Parathyroid adenoma (tissue), 2 donors: ENCODE data around the gene RAB4B.
A peak's percentile ranks its signal among the peaks of the same experiment; 100 is the strongest.
"Not testable (repeated sequence)": the region's sequence is repeated elsewhere in the genome, so short reads cannot be mapped to it uniquely, and the experiment has no call there.

Experiments
- H2AFZ ChIP-seq: fragments of 300-600 bp; sonication (generic); one replicate; pipeline ENCODE4 v1.7.0; 2017; ENCODE audit warnings: antibody characterized with exemption, mild to moderate bottlenecking
- H3K27ac ChIP-seq: fragments of 300-600 bp; sonication (generic); one replicate; pipeline ENCODE4 v1.7.0; 2017
- H3K27me3 ChIP-seq: fragments of 300-600 bp; sonication (generic); one replicate; pipeline ENCODE4 v1.7.0; 2017; ENCODE audit warnings: low read length; ENCODE audit not compliant: control insufficient read depth, insufficient read depth
- H3K36me3 ChIP-seq: fragments of 300-600 bp; sonication (generic); one replicate; pipeline ENCODE4 v1.7.0; 2017; ENCODE audit warnings: low read length; ENCODE audit not compliant: control insufficient read depth, insufficient read depth
- H3K4me1 ChIP-seq: fragments of 300-600 bp; sonication (generic); one replicate; pipeline ENCODE4 v1.7.0; 2017; ENCODE audit warnings: control low read depth
- H3K4me2 ChIP-seq: fragments of 300-600 bp; sonication (generic); one replicate; pipeline ENCODE4 v1.7.0; 2017; ENCODE audit warnings: low read length
- H3K4me3 ChIP-seq: fragments of 300-600 bp; sonication (generic); one replicate; pipeline ENCODE4 v1.7.0; 2017; ENCODE audit warnings: low read depth, low read length
- H3K79me2 ChIP-seq: fragments of 300-600 bp; sonication (generic); one replicate; pipeline ENCODE4 v1.7.0; 2017; ENCODE audit warnings: control low read depth
- H3K9ac ChIP-seq: fragments of 300-600 bp; sonication (generic); one replicate; pipeline ENCODE4 v1.7.0; 2017; ENCODE audit warnings: mild to moderate bottlenecking
- H3K9me3 ChIP-seq: fragments of 300-600 bp; sonication (generic); one replicate; pipeline ENCODE4 v1.7.0; 2017; ENCODE audit warnings: low read length; ENCODE audit not compliant: control insufficient read depth
- TF ChIP-seq, protein P1 (sequence below): fragments of 300-600 bp; sonication (generic); IDR thresholded peaks from one replicate; pipeline ENCODE4 v1.7.0; 2017; ENCODE audit warnings: antibody characterized with exemption, mild to moderate bottlenecking
- donor health status: primary hyperparathyroidism.

RAB4B gene

GRCh38 chr19:40809358-40810086, 31.5 kb downstream of the RAB4B start:
- no peak overlapping the region for H3K27ac ChIP-seq
- H3K9ac ChIP-seq = no peak overlapping the region
- H2AFZ ChIP-seq = no peak overlapping the region
- no peaks in the 10 kb centered on the region for H3K9me3 ChIP-seq
- peaks cover 18% of the 10 kb centered on the region for H3K4me1 ChIP-seq
- H3K79me2 ChIP-seq = no peaks in the 10 kb centered on the region
- no peak overlapping the region for H3K4me3 ChIP-seq
- TF ChIP-seq, protein P1, sequence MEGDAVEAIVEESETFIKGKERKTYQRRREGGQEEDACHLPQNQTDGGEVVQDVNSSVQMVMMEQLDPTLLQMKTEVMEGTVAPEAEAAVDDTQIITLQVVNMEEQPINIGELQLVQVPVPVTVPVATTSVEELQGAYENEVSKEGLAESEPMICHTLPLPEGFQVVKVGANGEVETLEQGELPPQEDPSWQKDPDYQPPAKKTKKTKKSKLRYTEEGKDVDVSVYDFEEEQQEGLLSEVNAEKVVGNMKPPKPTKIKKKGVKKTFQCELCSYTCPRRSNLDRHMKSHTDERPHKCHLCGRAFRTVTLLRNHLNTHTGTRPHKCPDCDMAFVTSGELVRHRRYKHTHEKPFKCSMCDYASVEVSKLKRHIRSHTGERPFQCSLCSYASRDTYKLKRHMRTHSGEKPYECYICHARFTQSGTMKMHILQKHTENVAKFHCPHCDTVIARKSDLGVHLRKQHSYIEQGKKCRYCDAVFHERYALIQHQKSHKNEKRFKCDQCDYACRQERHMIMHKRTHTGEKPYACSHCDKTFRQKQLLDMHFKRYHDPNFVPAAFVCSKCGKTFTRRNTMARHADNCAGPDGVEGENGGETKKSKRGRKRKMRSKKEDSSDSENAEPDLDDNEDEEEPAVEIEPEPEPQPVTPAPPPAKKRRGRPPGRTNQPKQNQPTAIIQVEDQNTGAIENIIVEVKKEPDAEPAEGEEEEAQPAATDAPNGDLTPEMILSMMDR = no peak
- H3K36me3 ChIP-seq = no peaks in the 10 kb centered on the region
- no peaks in the 10 kb centered on the region for H3K27me3 ChIP-seq
- no peak overlapping the region for H3K4me2 ChIP-seq

GRCh38 chr19:40810160-40810559, 32.1 kb downstream of the RAB4B start:
- H3K27ac ChIP-seq = no peak overlapping the region
- H3K4me2 ChIP-seq = no peak overlapping the region
- no peaks in the 10 kb centered on the region for H3K36me3 ChIP-seq
- TF ChIP-seq, protein P1 = no peak
- H3K9ac ChIP-seq = no peak overlapping the region
- H3K4me3 ChIP-seq = no peak overlapping the region
- no peaks in the 10 kb centered on the region for H3K79me2 ChIP-seq
- no peaks in the 10 kb centered on the region for H3K27me3 ChIP-seq
- peaks cover 13% of the 10 kb centered on the region for H3K4me1 ChIP-seq
- no peak overlapping the region for H2AFZ ChIP-seq
- H3K9me3 ChIP-seq = no peaks in the 10 kb centered on the region

GRCh38 chr19:40810649-40811408, 32.8 kb downstream of the RAB4B start:
- not testable (repeated sequence) for H2AFZ ChIP-seq, H3K4me1 ChIP-seq, H3K27me3 ChIP-seq, H3K79me2 ChIP-seq, H3K36me3 ChIP-seq, H3K9me3 ChIP-seq, H3K9ac ChIP-seq
- peak overlapping the region; percentile 43 for H3K4me3 ChIP-seq
- peak overlapping the region; percentile 60 for H3K4me2 ChIP-seq
- peak overlapping the region; percentile 24 for H3K27ac ChIP-seq

GRCh38 chr19:40811478-40812341, 33.7 kb downstream of the RAB4B start:
- Histone ChIP-seq H3K27me3 (no peaks in the 10 kb centered on the region), H3K4me1 (peaks cover 3% of the 10 kb centered on the region), H3K79me2 (no peaks in the 10 kb centered on the region), H3K36me3 (no peaks in the 10 kb centered on the region), H3K27ac (peak overlapping the region; percentile 24), H3K4me2 (no peak overlapping the region), H3K4me3 (no peak overlapping the region), H3K9ac (no peak overlapping the region), H3K9me3 (no peaks in the 10 kb centered on the region), H2AFZ (no peak overlapping the region)
- TF ChIP-seq, protein P1 = no peak

DNA sequence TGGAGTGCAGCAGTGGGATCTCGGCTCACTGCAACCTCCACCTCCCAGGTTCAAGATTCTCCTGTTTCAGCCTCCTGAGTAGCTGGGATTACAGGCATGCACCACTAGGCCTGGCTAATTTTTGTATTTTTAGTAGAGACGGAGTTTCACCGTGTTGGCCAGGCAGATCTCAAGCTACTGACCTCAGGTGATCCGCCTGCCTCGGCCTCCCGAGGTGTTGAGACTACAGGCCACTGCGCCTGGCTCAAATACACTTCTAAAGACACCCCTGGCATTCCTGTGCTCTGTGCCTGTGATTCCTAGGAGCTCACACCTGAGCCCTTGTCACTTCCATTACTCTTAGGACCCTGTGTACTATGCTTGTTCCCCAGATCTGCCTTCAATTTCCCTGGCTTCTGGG, 34.5 kb downstream of the RAB4B start:
- H3K9me3 ChIP-seq, H3K4me3 ChIP-seq, H3K36me3 ChIP-seq, H3K79me2 ChIP-seq, H3K27ac ChIP-seq, H3K4me1 ChIP-seq, H2AFZ ChIP-seq, H3K27me3 ChIP-seq, H3K9ac ChIP-seq, H3K4me2 ChIP-seq: not testable (repeated sequence)
